ENCODE measurements around the gene LRRC8B. TPM values are rescaled to one million over a fixed set of nuclear protein-coding genes. Genes with fewer than 3 reads are reported as not detected.

LRRC8B gene
- total RNA-seq, 2 donors from 2014 or later: 5.5 to 8.2 TPM

- Histone ChIP-seq H3K4me1 (peaks cover 0 to 32% of the 10 kb centered on the region in 2 donors), H3K9me3 (no peaks in the 10 kb centered on the region), H3K27ac (peak overlapping the region; percentile 46 to 62), H3K27me3 (no peaks in the 10 kb centered on the region), H3K4me3 (no peak overlapping the region), H3K36me3 (no peaks in the 10 kb centered on the region)
- no peak for TF ChIP-seq CTCF (IDR thresholded peaks at IDR 0.05)
- DNase-seq (ENCODE audit: low spot score): no peak
Observed at GRCh38 chr1:89616844-89617627, 92.4 kb downstream of the LRRC8B start.

- DNase-seq (ENCODE audit: low spot score): no peak
- no peaks in the 10 kb centered on the region for H3K36me3 ChIP-seq
- no peaks in the 10 kb centered on the region for H3K27me3 ChIP-seq
- no peak for TF ChIP-seq CTCF (IDR thresholded peaks at IDR 0.05)
- H3K27ac ChIP-seq: no peak overlapping the region
- H3K9me3 ChIP-seq: no peaks in the 10 kb centered on the region
- no peak overlapping the region for H3K4me3 ChIP-seq
- H3K4me1 ChIP-seq: peaks cover 0 to 17% of the 10 kb centered on the region in 2 donors
Observed at GRCh38 chr1:89620664-89621063, 96.0 kb downstream of the LRRC8B start.

- no peak overlapping the region for H3K27ac ChIP-seq
- TF ChIP-seq CTCF (IDR thresholded peaks at IDR 0.05): peak in 1 of 2 donors; percentile 24
- no peaks in the 10 kb centered on the region for H3K36me3 ChIP-seq
- no peaks in the 10 kb centered on the region for H3K27me3 ChIP-seq
- no peak overlapping the region for H3K4me3 ChIP-seq
- DNase-seq (ENCODE audit: low spot score): no peak
- H3K9me3 ChIP-seq: no peaks in the 10 kb centered on the region
- H3K4me1 ChIP-seq: no peaks in the 10 kb centered on the region
Observed at GRCh38 chr1:89622895-89623294, 98.3 kb downstream of the LRRC8B start.

GRCh38 chr1:89624314-89624713, 99.7 kb downstream of the LRRC8B start:
- Histone ChIP-seq H3K9me3 (no peaks in the 10 kb centered on the region), H3K27me3 (no peaks in the 10 kb centered on the region), H3K4me3 (no peak overlapping the region), H3K36me3 (no peaks in the 10 kb centered on the region), H3K27ac (no peak overlapping the region), H3K4me1 (no peaks in the 10 kb centered on the region)
- no peak for DNase-seq (ENCODE audit: low spot score)
- TF ChIP-seq CTCF (IDR thresholded peaks at IDR 0.05): no peak

DNA sequence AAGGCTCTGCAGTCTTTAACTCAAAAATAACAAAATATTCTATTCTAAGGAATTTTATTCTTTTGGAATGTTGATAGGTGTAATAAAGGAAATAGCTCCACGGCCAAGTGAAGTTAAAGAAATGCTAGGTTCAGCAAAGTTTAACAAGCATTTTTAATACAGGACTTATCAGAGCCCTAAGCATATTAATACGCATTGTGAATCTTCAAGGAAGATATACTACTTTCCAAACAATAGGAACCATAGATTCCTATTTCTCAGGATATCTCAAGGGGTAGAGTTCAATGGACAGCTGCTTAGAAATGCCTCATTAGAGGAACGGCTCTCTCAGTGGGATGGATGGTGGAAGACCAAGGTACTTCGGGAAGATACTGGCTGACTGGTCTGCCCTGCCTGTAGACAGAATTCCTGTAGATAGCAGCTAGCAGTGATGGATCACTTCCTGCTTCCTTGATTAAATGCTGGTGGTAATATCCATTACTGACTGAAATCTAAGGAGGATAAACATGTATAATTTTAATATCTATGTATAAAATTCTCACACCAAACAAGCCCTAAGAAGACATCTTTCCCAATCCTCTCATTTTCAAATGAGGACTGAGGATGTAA, 100.2 kb downstream of the LRRC8B start:
- Histone ChIP-seq H3K4me1 (no peaks in the 10 kb centered on the region), H3K27me3 (no peaks in the 10 kb centered on the region), H3K36me3 (no peaks in the 10 kb centered on the region), H3K27ac (no peak overlapping the region), H3K4me3 (no peak overlapping the region), H3K9me3 (no peaks in the 10 kb centered on the region)
- DNase-seq (ENCODE audit: low spot score): no peak
- no peak for TF ChIP-seq CTCF (IDR thresholded peaks at IDR 0.05)
